GM12875 (cell line): ENCODE measurements around the gene COL25A1.

Source experiments
- H3K4me3 ChIP-seq: one replicate; pipeline ENCODE4 v1.5.1; 2011; ENCODE audit warnings: low read depth, low read length, control low read depth
- TF ChIP-seq, protein P1 (sequence below): IDR thresholded peaks from 2 replicates; pipeline ENCODE4 v1.5.1; 2011; ENCODE audit warnings: low read depth, mild to moderate bottlenecking, control low read depth, inconsistent platforms, low read length, moderate library complexity, borderline replicate concordance; ENCODE audit not compliant: insufficient read depth

Gene COL25A1

DNA sequence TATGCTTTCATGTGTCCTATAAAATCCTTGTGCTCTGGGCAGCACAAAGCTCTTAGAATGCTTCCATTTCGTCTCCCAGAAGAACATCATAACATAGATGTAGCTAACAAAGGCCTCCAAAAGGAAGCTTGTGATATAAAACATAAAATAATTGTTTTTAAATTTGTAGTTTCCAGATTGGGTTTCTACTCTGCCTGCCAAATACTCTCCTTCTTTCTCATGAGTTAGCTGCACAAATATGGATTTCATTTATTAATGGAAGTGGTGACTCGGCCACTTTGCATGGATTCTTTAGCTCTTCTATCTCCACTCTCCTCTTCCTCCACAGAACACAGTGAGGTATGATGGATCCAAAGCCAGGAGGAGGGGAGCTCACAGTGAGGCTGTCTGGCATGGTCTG, 265.4 kb downstream of the COL25A1 start:
- TF ChIP-seq, protein P1, sequence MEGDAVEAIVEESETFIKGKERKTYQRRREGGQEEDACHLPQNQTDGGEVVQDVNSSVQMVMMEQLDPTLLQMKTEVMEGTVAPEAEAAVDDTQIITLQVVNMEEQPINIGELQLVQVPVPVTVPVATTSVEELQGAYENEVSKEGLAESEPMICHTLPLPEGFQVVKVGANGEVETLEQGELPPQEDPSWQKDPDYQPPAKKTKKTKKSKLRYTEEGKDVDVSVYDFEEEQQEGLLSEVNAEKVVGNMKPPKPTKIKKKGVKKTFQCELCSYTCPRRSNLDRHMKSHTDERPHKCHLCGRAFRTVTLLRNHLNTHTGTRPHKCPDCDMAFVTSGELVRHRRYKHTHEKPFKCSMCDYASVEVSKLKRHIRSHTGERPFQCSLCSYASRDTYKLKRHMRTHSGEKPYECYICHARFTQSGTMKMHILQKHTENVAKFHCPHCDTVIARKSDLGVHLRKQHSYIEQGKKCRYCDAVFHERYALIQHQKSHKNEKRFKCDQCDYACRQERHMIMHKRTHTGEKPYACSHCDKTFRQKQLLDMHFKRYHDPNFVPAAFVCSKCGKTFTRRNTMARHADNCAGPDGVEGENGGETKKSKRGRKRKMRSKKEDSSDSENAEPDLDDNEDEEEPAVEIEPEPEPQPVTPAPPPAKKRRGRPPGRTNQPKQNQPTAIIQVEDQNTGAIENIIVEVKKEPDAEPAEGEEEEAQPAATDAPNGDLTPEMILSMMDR: no peak

DNA sequence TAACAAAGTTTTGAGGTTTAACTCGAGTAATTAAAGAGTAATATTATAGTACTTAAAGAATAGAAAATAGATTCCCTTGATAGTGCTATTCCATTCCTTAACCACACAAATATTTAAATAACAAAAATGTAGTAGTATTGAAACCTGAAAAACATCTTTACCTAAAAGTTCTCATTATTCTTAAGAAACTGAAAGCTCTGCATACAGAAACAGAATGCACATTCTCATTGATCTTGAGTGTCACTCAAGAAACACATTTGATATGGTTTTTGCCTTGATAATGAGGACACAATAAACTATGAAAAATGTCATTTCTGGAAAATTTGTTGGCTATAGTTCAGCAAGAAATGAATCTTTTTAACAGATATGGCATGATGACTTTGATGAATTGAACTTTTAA, 268.5 kb downstream of the COL25A1 start:
- no peak overlapping the region for H3K4me3 ChIP-seq
- TF ChIP-seq, protein P1: no peak

More for the DNA sequence above, 265.4 kb downstream of the COL25A1 start:
- no peak overlapping the region for H3K4me3 ChIP-seq

DNA sequence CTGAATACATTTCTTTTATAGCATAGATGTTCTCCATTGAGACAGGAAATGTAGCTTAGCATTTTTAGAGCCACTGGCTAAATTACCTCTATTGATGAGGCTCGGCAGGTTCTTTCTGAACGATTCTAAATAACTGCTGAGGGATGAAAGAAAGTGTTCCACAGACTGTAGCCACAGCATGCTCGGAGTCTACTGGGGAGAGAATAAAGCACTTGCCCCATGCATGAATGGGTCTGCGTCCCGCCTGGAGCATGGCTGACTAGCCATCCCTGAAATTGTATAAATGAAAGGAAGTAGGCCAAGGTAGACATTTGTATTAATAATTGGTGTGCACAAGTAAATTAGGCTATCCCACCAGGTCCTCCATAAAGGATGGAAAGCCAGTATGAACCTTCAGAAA, 269.8 kb downstream of the COL25A1 start:
- TF ChIP-seq, protein P1: no peak
- no peak overlapping the region for H3K4me3 ChIP-seq

DNA sequence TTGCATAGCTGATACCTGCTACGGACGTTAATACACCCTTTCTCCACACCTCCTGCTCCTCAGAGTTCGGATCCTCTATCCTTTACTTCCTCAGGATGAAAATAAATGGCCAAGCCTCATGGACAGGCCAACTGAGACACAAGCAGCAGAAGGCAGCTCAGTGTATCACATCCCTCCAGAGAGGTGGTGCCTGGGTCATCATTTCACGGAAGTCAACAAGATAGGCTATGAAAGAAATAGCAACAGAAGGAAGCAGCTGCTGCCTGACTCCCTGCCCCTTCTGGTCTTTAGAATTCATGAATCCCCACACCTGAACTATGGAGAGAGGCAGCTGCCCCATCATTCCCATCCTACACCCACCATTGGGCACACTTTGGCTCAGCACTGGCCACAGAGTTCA, 272.5 kb downstream of the COL25A1 start:
- no peak overlapping the region for H3K4me3 ChIP-seq
- TF ChIP-seq, protein P1: no peak

DNA sequence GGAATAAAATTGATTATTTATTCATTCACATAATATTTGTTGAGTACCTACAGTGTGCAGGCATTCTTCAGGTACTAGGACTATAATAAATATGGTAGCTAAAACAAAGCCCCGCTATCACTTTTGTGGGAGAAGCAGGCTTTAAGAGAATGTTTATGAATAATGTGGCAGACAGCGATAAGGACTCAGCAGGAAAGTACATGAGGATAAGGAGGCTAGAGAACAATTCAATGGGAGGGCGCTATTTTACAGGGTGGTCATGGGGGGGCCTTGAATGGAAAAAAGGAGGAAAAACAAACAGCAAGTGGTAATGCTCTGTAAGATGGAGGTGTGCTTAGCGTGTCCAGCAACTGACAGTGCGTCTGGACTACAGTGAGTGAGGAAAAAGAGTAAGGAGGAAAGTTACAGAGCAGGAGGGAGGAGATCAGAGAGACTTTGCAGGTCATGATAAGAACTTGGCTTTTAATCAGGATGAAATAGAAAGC, 275.4 kb downstream of the COL25A1 start:
- H3K4me3 ChIP-seq: no peak overlapping the region

DNA sequence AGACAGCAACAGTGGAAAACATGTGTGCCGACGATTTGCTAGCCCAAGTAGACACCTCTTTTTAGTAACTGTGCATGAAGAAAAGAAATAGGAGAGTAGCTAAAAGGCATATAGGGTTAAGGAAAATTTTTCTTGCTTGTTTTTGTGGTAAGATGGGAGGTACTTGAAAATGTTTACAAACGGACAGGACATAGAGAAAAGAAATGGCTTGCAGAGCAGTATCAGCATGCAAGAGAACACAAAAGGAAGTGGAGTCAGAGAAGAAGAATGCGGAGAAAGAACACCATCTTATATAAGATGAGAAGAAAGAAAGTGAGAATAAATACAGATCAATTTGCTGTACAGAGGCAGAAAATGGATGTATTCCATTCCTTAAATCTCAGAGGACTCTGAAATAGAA, 275.9 kb downstream of the COL25A1 start:
- TF ChIP-seq, protein P1: no peak
- H3K4me3 ChIP-seq: no peak overlapping the region

More for the DNA sequence above, 275.4 kb downstream of the COL25A1 start:
- TF ChIP-seq, protein P1: no peak

DNA sequence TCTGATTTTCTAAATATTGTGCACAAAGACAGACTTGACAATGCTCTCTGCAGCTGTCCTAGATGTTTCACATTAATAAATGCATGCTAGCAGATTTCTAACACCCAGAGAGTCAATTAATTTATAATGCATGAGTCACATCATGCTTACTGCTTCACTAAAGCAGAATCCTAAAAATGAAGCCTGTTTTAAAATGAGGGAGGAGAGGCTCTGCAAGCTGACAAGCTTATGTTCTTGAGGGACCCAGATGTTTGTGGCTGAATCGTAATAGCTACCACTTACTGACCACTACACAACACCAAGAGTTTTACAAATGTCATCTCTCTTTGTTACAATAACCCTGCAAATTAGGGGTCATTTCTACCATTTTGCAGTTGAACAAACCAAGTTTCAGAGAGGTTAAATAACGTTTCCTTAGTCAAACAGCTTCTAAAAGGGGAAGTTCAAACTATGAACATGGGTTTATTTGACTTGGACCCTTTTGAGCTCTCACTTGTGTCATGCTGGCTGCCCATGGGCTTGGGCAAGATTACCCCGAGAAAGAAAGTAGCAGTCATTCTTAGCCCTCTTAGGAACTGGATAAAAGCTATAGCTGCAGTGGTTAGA, 276.9 kb downstream of the COL25A1 start:
- no peak overlapping the region for H3K4me3 ChIP-seq
- TF ChIP-seq, protein P1: no peak
